CD4-positive, alpha-beta memory T cell (primary cell): ENCODE measurements around the gene PTPN12. TPM values are rescaled to one million over a fixed set of nuclear protein-coding genes. Genes with fewer than 3 reads are reported as not detected.

Experiments used
- polyA plus RNA-seq, 2 donors: library from polyadenylated mRNA; unstranded; fragments of 300-500 nt; fragmentation: Illumina TruSeq; gene quantifications; one replicate each; pipeline ENCODE4 v1.2.3, GENCODE V29; 2021
- total RNA-seq, 2 experiments: library from RNA; stranded (reverse); gene quantifications; one replicate each; pipeline ENCODE4 v1.2.3, GENCODE V29; 2021

Gene PTPN12
- total and polyA plus RNA-seq, 4 experiments from 2014 or later = 0.90 to 24.4 (median 10.1) TPM

Other genes with a start within 250 kb of the PTPN12 start
- 10 to 100 TPM; 20.5 to 22.0 TPM for gene GSAP, start 120.9 kb upstream of the PTPN12 start, total RNA-seq
- 10 to 100 TPM in 1 of 2 donors, 1 to 10 TPM in 1; 9.4 to 12.5 TPM for gene GSAP, start 120.9 kb upstream of the PTPN12 start, polyA plus RNA-seq
- 10 to 100 TPM; 45.0 to 51.0 TPM for gene RSBN1L, start 159.2 kb downstream of the PTPN12 start, total RNA-seq
- 1 to 10 TPM; 6.3 to 7.6 TPM for gene RSBN1L, start 159.2 kb downstream of the PTPN12 start, polyA plus RNA-seq